ENCODE data around the gene SLC1A7.
A peak's percentile ranks its signal among the peaks of the same experiment; 100 is the strongest.

The SLC1A7 gene

GRCh38 chr1:53070621-53071020 is 71.8 kb downstream of the SLC1A7 start:
- DNase-seq (ENCODE audit: low read depth), result no peak
- no peak overlapping the region for H3K4me3 ChIP-seq (ENCODE audit: control insufficient read depth, low read depth, low read length)
- no peak for TF ChIP-seq CTCF (conservative IDR thresholded peaks at IDR 0.05; ENCODE audit: control insufficient read depth, insufficient read depth, low read depth, low read length)

GRCh38 chr1:53069663-53070327 is 72.6 kb downstream of the SLC1A7 start:
- H3K4me3 ChIP-seq (ENCODE audit: control insufficient read depth, low read depth, low read length), result no peak overlapping the region
- no peak for TF ChIP-seq CTCF (conservative IDR thresholded peaks at IDR 0.05; ENCODE audit: control insufficient read depth, insufficient read depth, low read depth, low read length)
- no peak for DNase-seq (ENCODE audit: low read depth)

GRCh38 chr1:53069265-53069662 is 73.2 kb downstream of the SLC1A7 start:
- no peak overlapping the region for H3K4me3 ChIP-seq (ENCODE audit: control insufficient read depth, low read depth, low read length)
- DNase-seq (ENCODE audit: low read depth), result no peak
- TF ChIP-seq CTCF (conservative IDR thresholded peaks at IDR 0.05; ENCODE audit: control insufficient read depth, insufficient read depth, low read depth, low read length), result no peak

GRCh38 chr1:53068314-53069099 is 73.9 kb downstream of the SLC1A7 start:
- no peak for DNase-seq (ENCODE audit: low read depth)
- no peak for TF ChIP-seq CTCF (conservative IDR thresholded peaks at IDR 0.05; ENCODE audit: control insufficient read depth, insufficient read depth, low read depth, low read length)
- H3K4me3 ChIP-seq (ENCODE audit: control insufficient read depth, low read depth, low read length), result no peak overlapping the region

- no peak for TF ChIP-seq CTCF (conservative IDR thresholded peaks at IDR 0.05; ENCODE audit: control insufficient read depth, insufficient read depth, low read depth, low read length)
- H3K4me3 ChIP-seq (ENCODE audit: control insufficient read depth, low read depth, low read length), result no peak overlapping the region
- DNase-seq (ENCODE audit: low read depth), result no peak
Observed at GRCh38 chr1:53067886-53068285, 74.6 kb downstream of the SLC1A7 start.

GRCh38 chr1:53066891-53067738 is 75.3 kb downstream of the SLC1A7 start:
- no peak overlapping the region for H3K4me3 ChIP-seq (ENCODE audit: control insufficient read depth, low read depth, low read length)
- no peak for TF ChIP-seq CTCF (conservative IDR thresholded peaks at IDR 0.05; ENCODE audit: control insufficient read depth, insufficient read depth, low read depth, low read length)
- DNase-seq (ENCODE audit: low read depth), result peak; percentile 20
